OCI-LY7 (cell line): ENCODE results near the gene CIB2. TPM values are rescaled to one million over a fixed set of nuclear protein-coding genes. Genes with fewer than 3 reads are reported as not detected.

Experiments
- BruUV-seq: library from RNA; stranded (reverse); fragments of 400-500 nt; replicated peaks from 2 replicates; lab custom pipeline; 2021; lab: Mats Ljungman, UMichigan
- CTCF ChIA-PET: fragments of 300-600 bp; sonication (Branson Sonifier 250); formaldehyde crosslinking; loops from one replicate; lab custom pipeline; 2022; ENCODE audit warnings: antibody characterized with exemption; ENCODE audit not compliant: unreplicated experiment; lab: Charles Lee
- POLR2A ChIA-PET: fragments of 300-600 bp; sonication (Branson Sonifier 250); formaldehyde crosslinking; loops from one replicate; lab custom pipeline; 2022; ENCODE audit warnings: antibody characterized with exemption; lab: Charles Lee
- DNase-seq: peaks from one replicate; pipeline ENCODE4 v3.0.0-alpha.2; 2015; ENCODE audit warnings: low spot score
- H2AFZ ChIP-seq: fragments of 200-600 bp; sonication (generic), shearing (Covaris generic); 2 replicates; pipeline ENCODE4 v1.6.1; 2014; ENCODE audit warnings: mild to moderate bottlenecking, antibody characterized with exemption, low read length, moderate library complexity
- H3K27ac ChIP-seq: fragments of 200-600 bp; sonication (generic); 2 replicates; pipeline ENCODE4 v1.5.1; 2014; ENCODE audit warnings: mixed run types, low read depth, mild to moderate bottlenecking, moderate library complexity, low read length, inconsistent platforms; ENCODE audit not compliant: poor library complexity, severe bottlenecking
- H3K36me3 ChIP-seq: fragments of 200-600 bp; sonication (generic); 2 replicates; pipeline ENCODE4 v1.6.1; 2014; ENCODE audit warnings: mild to moderate bottlenecking, antibody characterized with exemption, low read length, moderate library complexity, mixed read lengths; ENCODE audit not compliant: insufficient read depth
- H3K4me1 ChIP-seq: fragments of 200-600 bp; sonication (generic); 2 replicates; pipeline ENCODE4 v1.5.1; 2014; ENCODE audit warnings: mild to moderate bottlenecking, low read length; ENCODE audit not compliant: insufficient read depth, poor library complexity, severe bottlenecking
- H3K4me2 ChIP-seq: fragments of 200-600 bp; sonication (generic); 2 replicates; pipeline ENCODE4 v1.6.1; 2014; ENCODE audit warnings: mild to moderate bottlenecking, low read length
- H3K4me3 ChIP-seq: fragments of 200-600 bp; sonication (generic); 2 replicates; pipeline ENCODE4 v1.5.1; 2014; ENCODE audit warnings: mild to moderate bottlenecking, low read depth, low read length; ENCODE audit not compliant: poor library complexity, severe bottlenecking
- H3K79me2 ChIP-seq: fragments of 200-600 bp; sonication (generic); 2 replicates; pipeline ENCODE4 v1.6.1; 2016; ENCODE audit warnings: low read depth, mild to moderate bottlenecking, low read length, moderate library complexity, mixed read lengths; ENCODE audit not compliant: insufficient read depth
- H3K9me2 ChIP-seq: fragments of 200-600 bp; sonication (generic); 2 replicates; pipeline ENCODE4 v1.6.1; 2016; ENCODE audit warnings: mild to moderate bottlenecking, low read length, mixed read lengths; ENCODE audit not compliant: insufficient read depth
- H3K9me3 ChIP-seq: fragments of 200-600 bp; sonication (generic); 2 replicates; pipeline ENCODE4 v1.6.1; 2014; ENCODE audit warnings: mild to moderate bottlenecking, mixed run types, low read length, mixed read lengths
- H4K20me1 ChIP-seq: fragments of 200-600 bp; sonication (generic); 2 replicates; pipeline ENCODE4 v1.6.1; 2014; ENCODE audit warnings: mild to moderate bottlenecking, antibody characterized with exemption, low read length, moderate library complexity, mixed read lengths; ENCODE audit not compliant: insufficient read depth
- CTCF ChIP-seq: fragments of 200-600 bp; sonication (generic); conservative IDR thresholded peaks from 2 replicates; pipeline ENCODE4 v1.5.1; 2014; ENCODE audit warnings: mild to moderate bottlenecking, antibody characterized with exemption, low read length, moderate library complexity, mixed read lengths
- EZH2phosphoT487 ChIP-seq: fragments of 200-600 bp; sonication (generic); IDR thresholded peaks from 2 replicates; pipeline ENCODE4 v1.6.1; 2018; ENCODE audit warnings: low read depth, borderline replicate concordance, mild to moderate bottlenecking, mixed run types, antibody characterized with exemption, low read length, moderate library complexity, mixed read lengths
- intact Hi-C: fragments of 100-400 bp; cut with micrococcal nuclease; formaldehyde crosslinking; loops from one replicate; pipeline ENCODE4 v1.10.0; 2022; ENCODE audit not compliant: unreplicated experiment
- total RNA-seq, 2 experiments: library from RNA; depleted of rRNA in 1 of 2; stranded (reverse); fragments of >200 nt in 1 of 2; shearing (Covaris generic) in 1 of 2; gene quantifications; 2 replicates each; pipeline ENCODE4 v1.2.3, GENCODE V29; 2014 to 2022

CIB2 gene
- total RNA-seq, 2 experiments from 2014 or later, result 0.36 to 5.0 TPM

GRCh38 chr15:78129751-78130287 lies 1.4 kb downstream of the CIB2 start:
- Histone ChIP-seq H3K9me3 (no peaks in the 10 kb centered on the region), H3K4me1 (peaks cover 8% of the 10 kb centered on the region), H3K9me2 (no peaks in the 10 kb centered on the region), H3K4me3 (no peak overlapping the region), H3K36me3 (no peaks in the 10 kb centered on the region), H2AFZ (no peak overlapping the region), H4K20me1 (no peaks in the 10 kb centered on the region), H3K4me2 (no peak overlapping the region), H3K27ac (no peak overlapping the region), H3K79me2 (no peaks in the 10 kb centered on the region)
- ChIA-PET CTCF (interaction anchor here (1.1 kb wide), 1 partner anchor 110 kb away, joined by 4 read pairs; no protein-coding TSS in a partner anchor), POLR2A (interaction anchor here (1.5 kb wide), 1 partner anchor 41 kb away, joined by 4 read pairs; no protein-coding TSS in a partner anchor)
- intact Hi-C loops, result loop anchor here (5.0 kb wide), 1 partner anchor 112 kb away; no protein-coding TSS in a partner anchor
- DNase-seq, result no peak
- BruUV-seq, result no TSS peak
- no peak for TF ChIP-seq EZH2phosphoT487
- no peak for TF ChIP-seq CTCF

- no TSS peak for BruUV-seq
- no peak for DNase-seq
- POLR2A ChIA-PET, result no interaction called here
Measured at GRCh38 chr15:78129077-78129750, 2.0 kb downstream of the CIB2 start.

More at GRCh38 chr15:78129077-78129750, 2.0 kb downstream of the CIB2 start:
- H3K27ac ChIP-seq, result no peak overlapping the region
- no peak overlapping the region for H2AFZ ChIP-seq
- no peaks in the 10 kb centered on the region for H3K79me2 ChIP-seq
- no peak overlapping the region for H3K4me2 ChIP-seq
- H3K4me3 ChIP-seq, result no peak overlapping the region
- H4K20me1 ChIP-seq, result no peaks in the 10 kb centered on the region
- no peaks in the 10 kb centered on the region for H3K9me2 ChIP-seq
- H3K4me1 ChIP-seq, result peaks cover 8% of the 10 kb centered on the region
- no peak for TF ChIP-seq EZH2phosphoT487
- no peak for TF ChIP-seq CTCF
- intact Hi-C loops, result no loop called here
- H3K36me3 ChIP-seq, result no peaks in the 10 kb centered on the region
- CTCF ChIA-PET, result no interaction called here
- H3K9me3 ChIP-seq, result no peaks in the 10 kb centered on the region
